Type B pancreatic cell (in vitro differentiated cells): ENCODE data around the gene LRRC32. TPM values are rescaled to one million over a fixed set of nuclear protein-coding genes. Genes with fewer than 3 reads are reported as not detected.

Experiments
- DNase-seq: peaks from one replicate; pipeline ENCODE4 v3.0.0; 2021; ENCODE audit warnings: mixed read lengths; ENCODE audit not compliant: unreplicated experiment; ENCODE audit errors: extremely low spot score
- H3K27ac Mint-ChIP-seq: 2 replicates; pipeline ENCODE4 v1.8.0; 2021; ENCODE audit warnings: mild to moderate bottlenecking, mixed read lengths
- H3K27me3 Mint-ChIP-seq: 2 replicates; pipeline ENCODE4 v1.8.0; 2021; ENCODE audit warnings: mixed read lengths
- H3K36me3 Mint-ChIP-seq: 2 replicates; pipeline ENCODE4 v1.8.0; 2021; ENCODE audit warnings: mixed read lengths
- H3K4me1 Mint-ChIP-seq: one replicate; pipeline ENCODE4 v1.8.0; 2021; ENCODE audit warnings: mixed read lengths; ENCODE audit not compliant: unreplicated experiment
- H3K4me3 Mint-ChIP-seq: 2 replicates; pipeline ENCODE4 v1.8.0; 2021; ENCODE audit warnings: mild to moderate bottlenecking, mixed read lengths
- H3K9me3 Mint-ChIP-seq: 2 replicates; pipeline ENCODE4 v1.8.0; 2021; ENCODE audit warnings: mixed read lengths
- total RNA-seq: library from RNA; stranded (reverse); gene quantifications from 2 replicates; pipeline ENCODE4 v1.2.1, GENCODE V29; 2021; ENCODE audit warnings: low replicate concordance
- TF ChIP-seq, protein P1 (sequence below): fragments of 200-600 bp; sonication (generic); conservative IDR thresholded peaks from 2 replicates; pipeline ENCODE4 v1.5.0; 2021; ENCODE audit warnings: antibody characterized with exemption, mild to moderate bottlenecking

The LRRC32 gene
- total RNA-seq, 1 donor from 2014 or later = 4.3 TPM

DNA sequence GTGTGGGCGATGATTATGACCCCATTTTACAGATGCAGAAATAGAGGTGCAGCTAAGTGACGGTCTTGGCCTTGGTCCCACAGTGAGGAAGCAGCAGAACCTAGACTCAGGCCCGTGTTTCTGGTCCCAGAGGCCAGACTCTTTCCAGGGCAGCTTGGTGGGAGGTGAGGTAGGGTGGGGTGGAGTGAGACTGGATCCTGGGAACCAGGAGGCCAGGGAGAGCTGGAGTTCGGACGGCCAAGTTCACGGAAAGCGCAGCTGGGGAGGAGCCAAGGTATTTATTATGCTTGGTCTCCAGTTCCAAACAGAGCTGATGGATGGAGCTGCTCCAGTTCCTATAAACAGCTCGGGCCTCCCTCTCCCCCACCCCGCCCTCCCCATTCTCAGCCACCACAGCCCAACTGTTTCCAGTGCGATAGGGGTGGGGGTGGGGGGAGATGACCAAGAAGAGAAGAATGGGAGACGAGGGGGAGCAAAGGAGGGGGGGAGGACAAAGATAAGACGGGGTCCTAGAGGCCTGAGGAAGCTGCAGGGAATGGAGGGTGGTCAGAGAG lies 16.2 kb downstream of the LRRC32 start:
- Mint-ChIP-seq H3K4me3 (no peak overlapping the region), H3K9me3 (no peaks in the 10 kb centered on the region), H3K36me3 (no peaks in the 10 kb centered on the region), H3K4me1 (peaks cover 11% of the 10 kb centered on the region), H3K27me3 (no peaks in the 10 kb centered on the region), H3K27ac (no peak overlapping the region)
- peak; percentile 45 for DNase-seq
- TF ChIP-seq, protein P1, sequence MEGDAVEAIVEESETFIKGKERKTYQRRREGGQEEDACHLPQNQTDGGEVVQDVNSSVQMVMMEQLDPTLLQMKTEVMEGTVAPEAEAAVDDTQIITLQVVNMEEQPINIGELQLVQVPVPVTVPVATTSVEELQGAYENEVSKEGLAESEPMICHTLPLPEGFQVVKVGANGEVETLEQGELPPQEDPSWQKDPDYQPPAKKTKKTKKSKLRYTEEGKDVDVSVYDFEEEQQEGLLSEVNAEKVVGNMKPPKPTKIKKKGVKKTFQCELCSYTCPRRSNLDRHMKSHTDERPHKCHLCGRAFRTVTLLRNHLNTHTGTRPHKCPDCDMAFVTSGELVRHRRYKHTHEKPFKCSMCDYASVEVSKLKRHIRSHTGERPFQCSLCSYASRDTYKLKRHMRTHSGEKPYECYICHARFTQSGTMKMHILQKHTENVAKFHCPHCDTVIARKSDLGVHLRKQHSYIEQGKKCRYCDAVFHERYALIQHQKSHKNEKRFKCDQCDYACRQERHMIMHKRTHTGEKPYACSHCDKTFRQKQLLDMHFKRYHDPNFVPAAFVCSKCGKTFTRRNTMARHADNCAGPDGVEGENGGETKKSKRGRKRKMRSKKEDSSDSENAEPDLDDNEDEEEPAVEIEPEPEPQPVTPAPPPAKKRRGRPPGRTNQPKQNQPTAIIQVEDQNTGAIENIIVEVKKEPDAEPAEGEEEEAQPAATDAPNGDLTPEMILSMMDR = no peak

DNA sequence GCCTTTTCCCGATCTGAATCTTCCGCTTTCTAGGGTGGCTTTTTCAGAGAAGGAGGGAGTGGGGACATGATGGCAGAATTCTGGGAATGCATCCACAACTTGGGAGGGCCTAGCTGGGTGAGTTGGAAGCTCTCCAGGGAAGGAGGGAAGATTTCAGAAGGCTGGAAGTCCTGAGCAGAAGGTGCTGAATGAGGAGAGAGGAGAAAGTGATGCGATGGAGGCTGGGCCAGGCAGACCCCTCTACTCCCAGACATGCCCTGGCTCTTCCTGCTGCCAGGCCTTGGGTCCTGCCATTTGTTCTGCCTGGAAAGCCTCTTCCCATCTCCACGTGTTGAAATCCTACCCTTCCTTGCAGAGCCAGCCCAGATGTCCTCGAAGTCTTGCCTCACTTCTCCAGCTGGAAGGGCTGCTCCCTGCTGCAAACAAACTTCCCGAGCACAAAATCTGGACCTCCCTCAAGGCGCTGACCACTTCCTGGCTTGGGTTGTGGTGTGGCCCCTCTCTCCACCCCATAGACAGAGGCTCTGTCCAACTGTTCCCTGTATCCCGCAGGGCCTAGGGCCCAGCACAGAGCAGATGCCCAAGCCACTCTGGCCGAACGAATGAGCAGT lies 16.8 kb downstream of the LRRC32 start:
- Mint-ChIP-seq H3K4me1 (peaks cover 11% of the 10 kb centered on the region), H3K27me3 (no peaks in the 10 kb centered on the region), H3K4me3 (no peak overlapping the region), H3K36me3 (no peaks in the 10 kb centered on the region), H3K9me3 (no peaks in the 10 kb centered on the region), H3K27ac (no peak overlapping the region)
- TF ChIP-seq, protein P1 = no peak
- no peak for DNase-seq

DNA sequence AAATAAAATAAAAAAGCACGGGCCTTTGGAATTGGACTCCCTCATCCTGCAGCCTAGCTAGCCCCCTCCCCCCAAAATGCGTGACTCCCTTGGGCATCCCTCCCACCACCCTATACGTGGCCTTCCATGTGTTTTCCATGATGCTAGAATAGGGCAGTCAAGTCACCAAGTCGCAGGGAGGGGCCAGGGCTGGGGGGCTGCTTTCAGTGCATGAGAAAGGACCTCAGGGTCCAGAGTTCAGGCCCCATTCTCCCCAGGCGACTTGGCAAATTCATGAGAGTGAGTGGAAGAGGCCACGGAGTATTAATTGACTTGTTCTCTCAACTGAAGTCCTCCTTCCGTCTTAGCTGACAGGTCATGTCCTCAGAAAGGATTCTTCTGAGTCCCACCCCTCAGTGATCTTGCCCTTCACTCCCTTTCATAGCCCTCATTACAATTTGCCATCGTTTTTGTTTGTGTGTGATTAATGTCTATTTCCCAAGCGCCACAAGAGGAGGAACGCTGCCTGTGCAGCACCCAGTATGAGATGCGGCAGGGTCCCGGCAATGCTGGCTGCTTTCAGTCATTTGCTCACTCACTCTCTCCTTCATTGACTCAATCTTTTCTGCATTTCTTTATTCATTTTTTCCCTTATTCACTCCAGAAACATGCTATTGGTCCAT lies 17.4 kb downstream of the LRRC32 start:
- Mint-ChIP-seq H3K27me3 (peaks cover 3% of the 10 kb centered on the region), H3K4me1 (peaks cover 11% of the 10 kb centered on the region), H3K36me3 (no peaks in the 10 kb centered on the region), H3K9me3 (no peaks in the 10 kb centered on the region), H3K27ac (no peak overlapping the region), H3K4me3 (no peak overlapping the region)
- TF ChIP-seq, protein P1 = no peak
- DNase-seq = peak; percentile 58

DNA sequence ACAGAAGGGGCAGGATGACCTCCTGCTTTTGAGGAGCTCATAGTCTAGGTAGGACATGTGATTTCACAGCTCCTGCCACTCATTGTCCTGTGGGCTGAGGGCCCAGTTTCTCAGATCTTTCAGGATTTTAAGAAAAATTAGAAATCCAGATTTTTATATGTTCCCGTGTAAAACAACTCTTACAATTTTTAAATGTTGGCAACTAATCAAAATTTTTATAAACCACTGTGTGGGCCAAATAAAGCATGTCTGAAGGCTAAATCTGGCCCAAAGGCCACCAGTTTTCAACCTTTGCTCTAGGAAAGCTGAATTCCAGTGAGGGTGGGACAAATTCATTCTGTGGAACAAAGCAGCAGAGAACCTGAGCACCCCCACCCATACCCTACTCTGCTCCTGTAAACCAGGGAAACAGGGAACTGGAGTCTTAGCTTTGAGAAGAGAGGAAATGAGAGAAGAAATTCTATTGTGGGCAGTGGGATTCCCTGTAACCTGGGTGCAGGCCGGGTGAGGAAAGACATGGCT lies 20.6 kb downstream of the LRRC32 start:
- Mint-ChIP-seq H3K9me3 (peaks cover 14% of the 10 kb centered on the region), H3K36me3 (no peaks in the 10 kb centered on the region), H3K4me3 (no peak overlapping the region), H3K27me3 (peaks cover 3% of the 10 kb centered on the region), H3K27ac (no peak overlapping the region), H3K4me1 (peaks cover 5% of the 10 kb centered on the region)
- no peak for DNase-seq
- TF ChIP-seq, protein P1 = no peak

DNA sequence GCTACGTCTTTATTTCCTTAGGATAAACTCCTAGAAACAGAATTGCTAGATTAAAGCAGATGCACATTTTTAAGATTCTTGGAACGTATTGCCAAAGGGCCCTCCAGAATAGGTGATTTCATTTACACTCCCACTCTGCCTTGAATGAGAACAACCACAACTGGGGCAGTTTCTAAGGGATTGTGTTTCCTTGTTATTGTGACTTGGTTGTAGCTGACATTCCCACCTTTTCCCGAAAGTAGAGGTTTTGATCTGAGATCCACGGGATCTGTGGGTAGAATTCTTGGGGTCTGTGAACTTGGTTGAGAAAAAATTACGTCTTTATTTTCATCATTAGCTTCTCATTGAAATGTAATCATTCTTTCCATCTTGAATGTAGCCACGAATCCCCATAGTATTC lies 21.5 kb downstream of the LRRC32 start:
- Mint-ChIP-seq H3K4me3 (no peak overlapping the region), H3K4me1 (peaks cover under 1% of the 10 kb centered on the region), H3K27me3 (peaks cover 3% of the 10 kb centered on the region), H3K27ac (no peak overlapping the region), H3K9me3 (peaks cover 14% of the 10 kb centered on the region), H3K36me3 (no peaks in the 10 kb centered on the region)
- no peak for DNase-seq
- TF ChIP-seq, protein P1 = no peak
